Right lobe of liver (tissue), 4 donors: ENCODE measurements around the gene NPAT.

Experiments used
- CTCF ChIP-seq, 4 donors: fragments of 200-600 bp in 3 of 4; fragments of 450-650 bp in 1 of 4; IDR thresholded peaks; one replicate each; pipeline versions ENCODE4 v1.5.1 to v1.8.0; 2016 to 2022; ENCODE audit warnings: antibody characterized with exemption in 4 of 4, mild to moderate bottlenecking in 2 of 4
- POLR2A ChIP-seq: fragments of 450-650 bp; IDR thresholded peaks from one replicate; pipeline ENCODE4 v1.6.1; 2017; ENCODE audit warnings: antibody characterized with exemption, mild to moderate bottlenecking
- donor health status: DM: no; HTN: no; CAD: no.
- donor health status: DM: no; HTN: no; CAD: no.
- donor health status: DM: no; HTN: yes; CAD: no.

GRCh38 chr11:108235192-108235591 is 12.8 kb upstream of the NPAT start:
- TF ChIP-seq CTCF (IDR thresholded peaks at IDR 0.05) = no peak
- no peak for TF ChIP-seq POLR2A
